GM18867 (cell line): Measurements from ENCODE around the gene NPC1.
"Not testable (repeated sequence)": the region's sequence is repeated elsewhere in the genome, so short reads cannot be mapped to it uniquely, and the experiment has no call there.

ENCODE experiments used
- ATAC-seq: cut with Tn5 transposase; IDR thresholded peaks from one replicate; pipeline ENCODE4 v1.9.1; 2021; ENCODE audit warnings: mild to moderate bottlenecking, moderate library complexity; ENCODE audit not compliant: unreplicated experiment

NPC1 gene

DNA sequence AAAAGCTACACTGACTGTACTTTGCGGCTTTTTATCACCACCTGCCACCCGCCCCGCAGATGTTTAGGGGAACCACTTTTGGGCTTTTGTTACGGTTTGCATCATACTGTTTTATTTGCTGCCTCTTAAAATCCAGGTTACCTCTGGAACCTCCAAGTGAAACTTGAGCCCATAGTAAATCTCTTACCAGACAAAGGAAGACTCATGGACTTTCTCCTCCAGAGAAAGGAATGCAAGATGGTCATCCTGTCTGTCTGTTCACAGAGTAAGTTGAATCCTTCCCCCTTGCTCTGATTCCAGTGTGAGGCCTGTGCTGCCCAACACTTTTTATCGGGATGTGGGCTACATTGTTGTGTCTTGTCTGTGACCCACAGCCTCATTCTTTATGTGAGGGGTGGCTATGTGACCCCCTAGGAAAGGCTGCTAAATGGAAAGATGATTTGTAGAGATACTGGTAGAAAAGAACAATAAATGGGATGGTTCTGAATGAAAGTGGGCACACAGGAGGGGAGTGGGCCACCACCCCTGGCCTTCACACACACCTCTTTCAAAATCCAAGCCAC, 59.7 kb downstream of the NPC1 start:
- no peak for ATAC-seq

DNA sequence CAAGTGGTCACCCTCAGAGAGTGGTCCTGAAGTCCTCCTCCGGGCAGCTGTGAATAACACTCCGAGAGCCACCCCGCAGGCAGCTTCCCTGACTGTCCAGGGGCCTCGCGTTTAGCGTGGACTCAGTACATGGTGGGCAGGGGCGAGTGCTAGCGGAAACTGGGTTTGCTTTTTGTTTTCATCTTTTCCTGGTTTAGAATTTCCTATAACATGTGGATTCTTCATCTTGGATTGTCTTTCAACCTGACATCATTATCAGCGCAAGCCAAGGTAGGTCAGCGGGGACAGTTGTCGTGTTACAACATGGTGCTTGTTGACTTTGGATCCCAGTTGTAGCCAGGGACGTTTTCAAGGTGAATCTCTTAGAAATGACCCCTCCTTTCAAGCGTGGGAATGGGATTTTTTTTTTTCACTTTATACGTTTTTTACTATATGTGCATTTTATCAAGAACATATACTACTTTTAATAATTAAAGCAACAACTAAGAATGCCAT, 62.0 kb downstream of the NPC1 start:
- no peak for ATAC-seq

DNA sequence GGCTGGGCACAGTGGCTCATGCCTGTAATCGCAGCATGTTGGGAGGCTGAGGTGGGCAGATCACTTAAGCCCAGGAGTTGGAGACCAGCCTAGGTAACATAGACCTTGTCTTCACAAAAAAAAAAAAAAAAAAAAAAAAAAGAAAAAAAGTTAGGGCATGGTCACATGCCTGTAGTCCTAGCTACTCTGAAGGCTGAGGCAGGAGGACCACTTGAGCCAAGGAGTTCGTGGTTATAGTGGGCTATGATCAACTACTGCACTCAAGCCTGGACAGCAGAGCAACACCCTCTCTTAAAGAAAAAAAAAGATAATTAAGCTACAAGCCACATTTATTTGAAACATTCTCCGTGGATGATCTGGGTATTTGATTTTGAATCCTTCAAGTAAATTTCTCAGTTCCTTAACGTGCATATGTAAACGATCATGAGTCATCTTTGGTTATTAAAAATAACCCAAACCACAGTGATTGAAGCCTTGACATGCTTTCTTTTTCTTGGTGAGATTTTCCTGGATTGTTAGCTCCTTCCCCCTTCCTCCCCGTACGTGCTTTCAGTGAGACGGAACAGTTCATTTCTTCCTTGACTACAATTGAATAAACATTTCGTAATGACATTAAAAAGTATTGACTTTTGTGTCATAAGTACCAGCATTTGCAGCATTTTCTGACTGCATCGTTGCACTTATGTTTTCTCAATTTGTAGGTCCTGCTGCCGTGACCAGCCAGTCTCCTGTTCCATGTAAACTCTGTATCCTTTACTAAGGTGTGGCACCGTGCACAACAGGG, 62.7 kb downstream of the NPC1 start:
- peak; percentile 45 for ATAC-seq

DNA sequence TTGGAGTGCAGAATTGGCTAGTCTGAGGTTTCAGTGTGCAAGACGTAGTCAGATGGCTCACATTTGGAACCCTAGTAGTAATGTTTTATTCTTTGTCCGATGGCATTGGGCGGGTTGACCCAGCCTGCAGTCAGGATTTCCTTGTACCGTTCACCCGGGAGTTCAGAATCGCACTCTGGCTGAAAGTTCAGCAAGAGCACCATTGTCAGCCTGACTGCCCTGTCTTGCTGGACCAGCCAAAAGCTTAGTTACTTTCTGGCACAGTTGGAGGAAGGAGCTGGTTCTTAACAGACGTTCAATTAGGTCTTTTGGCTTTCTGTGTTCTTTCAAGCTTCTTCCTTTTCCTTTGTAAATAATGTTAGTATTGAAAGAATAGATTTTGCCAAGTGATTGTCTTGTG, 64.4 kb downstream of the NPC1 start:
- no peak for ATAC-seq

DNA sequence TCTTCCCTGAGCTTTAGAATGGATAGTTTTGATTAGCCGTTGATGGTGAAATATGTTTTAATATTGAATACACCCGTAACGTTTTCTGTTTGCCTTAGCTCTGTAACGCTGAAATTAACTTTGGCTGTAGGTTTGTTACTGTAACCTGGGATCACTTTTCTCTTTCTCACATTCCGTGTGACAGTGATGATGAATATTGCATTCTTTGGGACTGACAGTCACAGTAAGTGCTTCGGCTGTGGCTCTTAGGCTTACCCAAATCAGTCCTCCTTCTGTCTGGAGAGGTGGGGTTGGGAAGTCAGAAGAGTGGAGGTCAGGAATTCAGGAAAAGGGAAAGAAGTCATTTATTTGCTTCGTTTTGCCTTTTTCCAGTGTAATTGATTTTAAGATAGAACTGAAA, 65.0 kb downstream of the NPC1 start:
- ATAC-seq: no peak

DNA sequence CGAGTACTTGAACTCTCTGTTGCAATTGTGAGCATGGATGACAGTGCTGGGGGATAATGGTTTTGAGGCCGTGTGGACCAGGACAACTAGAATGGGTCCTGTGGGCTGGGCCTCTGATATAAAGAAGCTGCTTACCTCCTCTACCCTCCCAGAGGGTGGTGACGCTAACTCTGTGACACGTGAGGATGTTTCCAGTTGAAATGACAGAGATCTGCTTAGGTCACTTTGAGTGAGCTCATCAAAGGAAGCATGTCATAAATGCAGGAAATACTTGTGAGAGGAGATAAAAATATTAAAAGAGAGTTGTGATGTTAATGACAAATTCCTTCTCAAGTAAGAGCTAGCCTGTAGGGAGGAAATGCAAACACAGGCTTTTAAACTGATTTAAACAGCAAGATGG, 66.6 kb downstream of the NPC1 start:
- no peak for ATAC-seq

DNA sequence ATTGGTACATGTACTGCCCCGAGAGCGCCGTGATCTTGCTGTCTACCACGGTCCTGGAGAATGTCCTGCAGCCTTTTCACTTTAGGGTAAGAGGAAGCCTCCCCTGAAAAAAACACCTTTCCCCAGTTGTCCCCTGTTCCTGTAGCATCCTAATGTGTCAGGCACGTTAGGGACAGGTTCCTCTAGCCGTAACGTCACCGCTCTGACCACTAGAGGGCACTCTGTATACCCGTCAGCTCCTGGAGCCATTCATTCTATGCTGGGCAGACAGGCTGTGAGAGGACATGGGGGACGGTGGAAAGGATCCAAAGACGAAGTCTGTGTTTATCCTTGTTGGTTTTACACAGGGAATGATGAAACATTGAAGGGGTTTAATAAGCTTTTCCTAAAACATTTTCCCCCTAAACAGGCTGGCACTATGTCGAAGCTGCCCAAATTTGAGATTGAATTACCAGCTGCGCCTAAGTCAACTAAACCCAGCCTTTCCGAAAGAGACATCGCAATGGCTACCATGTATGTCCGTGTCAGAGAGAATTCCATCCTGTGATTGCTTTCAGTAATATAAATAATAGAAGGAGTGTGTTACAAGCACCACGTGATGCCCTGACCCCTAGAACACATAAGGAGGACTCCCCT, 70.3 kb downstream of the NPC1 start:
- ATAC-seq: peak; percentile 87

DNA sequence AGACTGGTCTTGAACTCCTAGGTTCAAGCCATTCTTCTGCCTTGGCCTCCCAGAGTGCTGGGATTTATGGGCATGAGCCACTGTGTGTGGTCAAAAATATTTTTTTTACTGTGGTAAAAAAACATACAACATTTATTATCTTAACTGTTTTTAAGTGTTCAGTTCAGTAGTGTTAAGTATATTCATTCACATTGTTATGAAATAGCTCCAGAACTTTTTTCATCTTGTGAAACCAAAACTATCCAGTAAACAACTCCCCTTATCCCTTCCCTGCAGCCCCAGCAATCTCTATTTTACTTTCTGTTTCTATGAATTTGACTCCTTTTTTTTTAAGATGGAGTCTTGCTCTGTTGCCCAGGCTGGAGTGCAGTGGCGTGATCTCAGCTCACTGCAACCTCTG, 73.7 kb downstream of the NPC1 start:
- no peak for ATAC-seq

DNA sequence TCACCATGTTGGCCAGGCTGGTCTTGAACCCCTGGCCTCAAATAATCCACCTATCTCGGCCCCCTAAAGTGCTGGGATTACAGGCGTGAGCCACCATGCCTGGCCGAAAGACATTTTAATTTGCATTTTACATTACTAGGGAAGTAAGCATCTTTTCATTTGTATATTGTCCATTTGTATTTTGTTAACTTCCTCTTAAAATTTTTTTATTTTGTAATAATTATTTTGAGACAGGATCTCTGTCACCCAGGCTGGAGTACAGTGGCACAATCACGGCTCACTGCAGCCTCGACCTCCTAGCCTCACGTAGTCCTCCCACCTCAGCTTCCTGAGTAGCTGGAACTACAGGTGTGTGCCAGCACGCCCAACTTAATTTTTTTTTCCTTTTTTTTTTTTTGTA, 74.1 kb downstream of the NPC1 start:
- not testable (repeated sequence) for ATAC-seq

DNA sequence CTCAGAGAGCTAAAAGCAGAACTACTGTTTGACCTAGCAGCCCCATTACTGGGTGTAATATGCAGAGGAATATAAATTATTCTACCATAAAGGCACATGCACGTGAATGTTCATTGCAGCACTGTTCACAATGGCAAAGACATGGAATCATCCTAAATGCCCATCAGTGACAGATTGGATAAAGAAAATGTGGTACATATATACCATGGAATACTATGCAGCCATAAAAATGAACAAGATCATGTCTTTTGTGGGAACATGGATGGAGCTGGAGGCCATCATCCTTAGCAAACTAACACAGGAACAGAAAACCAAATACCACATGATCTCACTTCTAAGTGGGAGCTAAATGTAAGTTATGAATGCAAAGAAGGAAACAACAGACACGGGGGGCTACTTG, 75.4 kb downstream of the NPC1 start:
- not testable (repeated sequence) for ATAC-seq

DNA sequence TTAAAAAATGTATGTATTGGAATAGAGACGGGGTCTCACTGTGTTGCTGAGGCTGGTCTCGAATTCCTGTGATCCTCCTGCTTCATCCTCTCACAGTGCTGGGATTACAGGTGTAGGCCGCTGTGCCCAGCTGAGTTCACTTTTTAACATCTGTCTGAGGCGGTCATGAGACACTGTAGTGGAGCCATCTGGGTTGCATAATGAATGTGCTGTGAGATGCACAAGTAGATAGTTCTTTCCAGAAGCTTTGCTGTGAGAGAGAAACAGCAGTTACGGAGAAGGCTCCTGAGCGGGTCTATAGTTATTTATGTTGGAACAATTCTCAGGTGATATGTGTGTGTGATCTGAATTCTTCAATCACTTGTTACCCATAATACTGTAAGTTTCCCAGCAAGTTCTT, 79.9 kb downstream of the NPC1 start:
- no peak for ATAC-seq

DNA sequence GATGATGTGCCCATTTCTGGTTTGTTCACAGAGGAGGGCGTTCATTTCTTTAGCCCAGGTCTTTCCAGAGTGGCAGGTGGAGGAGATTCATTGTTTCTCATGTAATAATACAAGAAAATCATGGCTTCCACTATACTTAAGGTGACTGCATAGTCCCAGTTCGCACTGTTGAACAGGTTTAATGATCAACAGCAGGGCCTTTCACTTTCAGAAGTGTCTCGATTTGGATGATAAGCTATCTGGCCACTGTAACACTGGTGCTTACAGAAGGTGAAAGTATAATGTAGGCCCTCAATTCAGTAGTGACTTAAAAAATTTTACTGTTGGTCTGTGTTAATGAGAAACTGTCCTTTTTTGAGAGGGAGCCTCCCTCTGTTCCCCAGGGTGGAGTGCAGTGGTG, 81.6 kb downstream of the NPC1 start:
- peak; percentile 45 for ATAC-seq

DNA sequence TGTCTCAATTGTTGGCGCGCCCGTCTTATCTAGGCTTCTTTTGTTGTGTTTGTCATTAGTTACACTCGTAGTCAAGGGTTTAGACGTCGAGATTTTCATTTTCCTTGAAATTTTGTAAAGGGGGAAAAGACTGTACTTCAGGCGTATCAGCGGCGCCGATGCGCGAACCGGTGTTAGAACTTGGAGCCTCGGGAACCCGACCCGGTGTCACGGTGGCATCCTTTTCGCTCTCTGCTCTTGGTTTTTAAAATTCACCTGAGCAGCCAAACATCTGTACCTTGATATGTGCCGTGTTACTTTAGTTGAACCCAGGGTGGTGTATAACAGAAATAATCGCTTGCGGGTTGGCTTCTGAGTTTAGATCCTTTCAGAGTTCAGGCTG, 82.4 kb downstream of the NPC1 start:
- no peak for ATAC-seq

DNA sequence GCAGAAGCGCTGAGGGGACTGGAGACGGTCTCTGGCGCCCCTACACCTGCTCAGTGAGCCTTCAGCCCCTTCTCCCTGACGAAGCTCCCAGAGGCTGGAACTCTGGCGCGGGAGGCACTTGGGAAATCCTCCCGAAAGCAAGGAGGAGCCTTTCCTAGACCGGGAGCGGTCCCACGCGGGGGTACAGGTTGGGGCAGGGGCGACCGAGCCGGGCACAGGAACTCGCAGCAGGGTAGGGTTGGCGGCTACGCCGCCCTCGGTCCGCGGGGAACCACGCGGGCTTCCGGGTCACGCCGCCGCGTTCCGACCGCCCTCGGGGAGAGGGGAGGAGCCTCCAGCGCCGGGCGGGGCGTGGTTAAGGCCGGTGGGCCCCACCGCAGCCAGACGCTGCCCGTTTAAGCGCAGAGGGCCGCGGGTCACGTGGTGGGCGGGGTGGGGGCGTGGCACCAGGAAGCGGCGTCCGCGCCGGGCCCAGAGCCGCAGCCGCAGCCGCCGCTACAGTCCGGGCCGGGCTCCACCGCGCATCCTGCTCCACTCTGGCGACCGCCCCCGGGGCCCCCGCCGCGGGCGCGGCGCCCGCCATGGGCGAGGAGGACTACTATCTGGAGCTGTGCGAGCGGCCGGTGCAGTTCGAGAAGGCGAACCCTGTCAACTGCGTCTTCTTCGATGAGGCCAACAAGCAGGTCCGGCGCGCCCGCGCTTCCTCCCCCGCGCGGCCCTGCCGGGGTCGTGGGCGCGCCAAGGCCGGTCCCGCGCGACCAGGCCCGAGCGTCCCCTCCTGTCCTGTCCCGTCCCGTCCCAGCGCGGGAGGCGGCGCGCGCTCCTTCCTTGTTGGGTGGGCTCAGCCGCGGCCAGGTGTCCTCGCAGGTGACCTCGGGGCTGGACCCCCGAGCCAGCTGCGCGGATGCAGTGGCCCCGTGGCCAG, 83.0 kb downstream of the NPC1 start, which contains the start of gene RMC1:
TSS of gene RMC1 (plus strand) at position 474 of the 925 bp plus-strand sequence. CDS start at position 582, 108 bp downstream.
- ATAC-seq: peak; percentile 81

DNA sequence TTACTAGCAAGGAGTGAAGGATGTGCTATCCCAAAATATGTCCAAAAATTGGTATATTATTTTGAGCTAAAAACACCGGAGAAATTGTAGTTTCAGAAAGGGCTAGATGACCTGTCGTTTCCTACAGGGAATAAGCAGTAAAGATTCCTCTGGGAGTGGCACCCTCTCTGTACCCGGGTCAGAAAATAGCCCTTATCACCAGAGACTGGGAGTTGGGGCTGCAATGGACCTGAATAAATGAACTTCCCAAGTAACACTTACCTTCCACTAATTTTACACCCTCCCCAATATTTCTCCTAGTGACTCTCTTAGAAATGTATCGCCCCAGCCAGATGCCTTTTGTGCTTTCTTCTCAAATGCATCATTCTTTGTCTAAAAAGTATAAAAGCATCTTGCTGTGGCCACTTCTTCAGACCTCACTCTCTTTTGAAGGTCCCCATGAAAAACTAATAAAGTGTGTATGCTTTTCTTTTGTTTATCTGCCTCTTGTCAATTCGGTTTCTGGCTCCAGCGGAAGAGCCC, 83.7 kb downstream of the NPC1 start:
- no peak for ATAC-seq

DNA sequence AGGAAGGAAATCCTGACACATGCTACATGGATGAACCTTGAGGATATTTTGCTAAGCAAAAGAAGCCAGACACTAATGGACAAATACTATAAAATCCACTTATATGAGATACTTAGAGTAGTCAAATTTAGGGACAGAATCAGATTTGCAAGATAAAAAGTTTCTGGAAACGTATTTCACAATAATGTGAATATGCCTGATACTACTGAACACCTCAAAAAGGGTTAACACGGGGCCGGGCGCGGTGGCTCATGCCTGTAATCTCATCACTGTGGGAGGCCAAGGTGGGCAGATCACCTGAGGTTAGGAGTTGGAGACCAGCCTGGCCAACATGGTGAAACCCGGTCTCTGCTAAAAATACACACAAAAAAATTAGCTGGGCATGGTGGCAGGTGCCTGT, 84.7 kb downstream of the NPC1 start:
- ATAC-seq: no peak

DNA sequence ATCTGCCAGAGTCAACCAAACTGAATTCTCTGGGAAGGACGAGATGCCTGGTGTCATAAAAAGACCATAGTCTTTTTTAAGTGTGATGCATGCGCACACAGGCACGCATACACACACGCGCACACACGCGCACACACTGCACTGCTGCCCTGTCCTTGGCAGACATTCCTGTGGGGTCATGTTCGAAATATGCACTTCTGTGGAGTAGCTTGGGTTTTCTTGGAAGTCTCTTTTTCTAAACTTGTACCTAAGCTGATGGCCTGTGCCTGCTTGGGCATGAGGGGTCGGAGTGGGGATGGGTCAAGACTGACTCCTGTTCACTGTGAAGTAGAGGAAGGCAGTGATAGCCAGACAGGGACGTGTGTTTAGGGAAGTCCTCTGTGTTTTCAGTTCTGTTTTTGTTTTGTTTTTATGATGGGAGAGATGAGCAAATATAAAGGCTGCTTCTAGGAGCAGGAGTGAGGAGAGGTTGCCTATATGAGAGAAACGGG, 87.0 kb downstream of the NPC1 start:
- ATAC-seq: no peak

DNA sequence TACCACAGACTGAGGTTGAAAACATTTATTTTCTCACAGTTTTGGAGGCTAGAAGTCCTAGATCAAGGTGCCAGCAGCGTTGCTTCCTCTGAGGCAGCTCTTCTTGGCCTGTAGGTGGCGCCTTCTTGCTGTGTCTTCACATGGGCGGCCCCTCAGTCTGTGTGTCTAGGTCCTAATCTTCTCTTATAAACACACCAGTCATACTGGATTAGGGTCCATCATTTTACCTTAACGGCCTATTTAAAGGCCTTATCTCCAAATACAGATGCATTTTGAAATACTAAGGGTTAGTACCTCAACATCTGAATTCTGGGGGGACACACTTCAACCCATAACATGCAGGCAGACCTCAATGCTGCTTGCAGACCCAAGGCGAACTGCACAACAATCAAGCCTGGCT, 87.4 kb downstream of the NPC1 start:
- peak; percentile 29 for ATAC-seq

DNA sequence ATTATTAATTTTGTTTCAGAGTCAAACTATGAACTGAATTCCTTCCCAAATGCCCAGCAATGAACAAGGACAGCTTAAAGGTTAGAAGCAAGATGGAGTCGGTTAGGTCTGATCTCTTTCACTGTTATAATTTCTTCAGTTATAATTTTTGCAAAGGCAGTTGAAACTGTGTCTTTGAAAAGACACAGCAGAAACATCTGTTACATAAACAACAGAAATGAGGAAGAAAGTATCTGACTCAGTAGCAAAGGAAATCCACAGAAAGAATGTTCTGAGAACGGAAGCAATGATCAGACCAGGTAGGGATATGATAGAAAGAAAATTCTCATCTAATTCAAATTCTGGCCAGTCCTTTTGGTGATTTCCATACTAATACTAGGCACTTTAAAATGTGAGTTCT, 88.2 kb downstream of the NPC1 start:
- no peak for ATAC-seq

DNA sequence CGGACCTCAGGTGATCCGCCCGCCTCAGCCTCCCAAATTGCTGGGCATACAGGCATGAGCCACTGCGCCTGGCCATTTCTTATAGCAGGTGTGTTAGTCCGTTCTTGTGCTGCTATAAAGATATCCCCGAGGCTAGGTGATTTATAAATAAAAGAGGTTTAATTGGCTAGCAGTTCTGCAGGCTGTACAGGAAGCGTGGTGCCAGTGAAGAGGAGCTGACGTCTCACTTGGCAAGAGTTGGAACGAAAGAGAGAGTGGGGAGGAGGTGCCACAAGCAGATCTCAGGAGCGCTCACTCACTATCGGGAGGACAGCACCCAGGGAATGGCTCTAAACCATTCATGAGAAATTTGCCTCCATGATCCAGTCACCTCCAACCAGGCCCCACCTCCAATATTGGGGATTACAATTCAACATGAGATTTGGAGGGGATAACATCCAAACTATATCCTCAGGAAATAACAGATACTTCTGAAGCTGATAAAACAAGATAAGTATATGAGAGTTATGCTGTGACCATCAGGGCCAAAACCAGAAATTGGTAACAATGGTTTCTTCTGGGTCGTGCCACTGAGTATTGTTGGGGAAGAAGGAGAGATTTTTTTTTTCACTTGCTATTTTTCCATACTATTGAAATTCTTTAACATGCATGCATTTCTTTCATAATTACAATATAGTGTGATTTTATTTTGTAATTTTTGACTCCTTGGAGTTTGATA, 90.4 kb downstream of the NPC1 start:
- ATAC-seq: no peak
